OCI-LY1 (cell line): ENCODE results near the gene MGAT3.

Experiments
- CTCF ChIP-seq: fragments of 200-600 bp; sonication (generic), shearing (Covaris generic); IDR thresholded peaks from 2 replicates; pipeline ENCODE4 v1.5.1; 2017; ENCODE audit warnings: mild to moderate bottlenecking, antibody characterized with exemption, low read length, moderate library complexity, mixed read lengths
- EZH2 ChIP-seq: fragments of 200-600 bp; sonication (generic), shearing (Covaris generic); IDR thresholded peaks from 2 replicates; pipeline ENCODE4 v1.8.0; 2017; ENCODE audit warnings: borderline replicate concordance, mixed run types, mild to moderate bottlenecking, antibody characterized with exemption, low read length, moderate library complexity, mixed read lengths

DNA sequence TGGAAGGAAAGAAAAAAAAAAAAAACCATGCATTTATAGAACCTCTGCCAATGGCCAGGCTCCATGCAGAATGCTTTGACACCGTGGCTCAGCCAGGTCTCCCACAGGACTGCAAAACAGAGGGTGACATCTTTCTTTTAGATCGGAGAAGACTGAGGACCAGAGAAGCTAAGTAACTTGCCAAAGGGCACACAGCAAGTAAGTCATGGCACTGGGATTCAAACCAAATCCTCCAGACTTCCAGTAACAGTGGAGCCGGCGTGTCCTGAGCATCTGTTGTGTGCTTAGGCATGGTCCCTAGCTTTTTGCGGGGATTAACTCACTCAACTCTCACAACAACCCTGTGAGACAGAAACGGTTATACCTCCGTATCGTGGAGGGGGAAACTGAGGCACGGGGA lies 20.7 kb downstream of the MGAT3 start:
- no peak for TF ChIP-seq CTCF
- no peak for TF ChIP-seq EZH2
